Measurements from ENCODE around the gene C1GALT1.
"Not testable (repeated sequence)": the region's sequence is repeated elsewhere in the genome, so short reads cannot be mapped to it uniquely, and the experiment has no call there.

Gene C1GALT1

GRCh38 chr7:7242899-7243298 is 60.6 kb downstream of the C1GALT1 start:
- DNase-seq = no peak

GRCh38 chr7:7245233-7245632 is 62.9 kb downstream of the C1GALT1 start:
- DNase-seq = not testable (repeated sequence)

GRCh38 chr7:7246223-7246622 is 63.9 kb downstream of the C1GALT1 start:
- no peak for DNase-seq

GRCh38 chr7:7247658-7248057 is 65.3 kb downstream of the C1GALT1 start:
- no peak for DNase-seq

GRCh38 chr7:7249814-7250213 is 67.5 kb downstream of the C1GALT1 start:
- no peak for DNase-seq

GRCh38 chr7:7251742-7252141 is 69.4 kb downstream of the C1GALT1 start:
- no peak for DNase-seq

- no peak for DNase-seq
Observed at GRCh38 chr7:7254319-7254718, 72.0 kb downstream of the C1GALT1 start.

- DNase-seq = no peak
Observed at GRCh38 chr7:7254908-7255307, 72.6 kb downstream of the C1GALT1 start.

- DNase-seq = no peak
Observed at GRCh38 chr7:7256731-7257274, 74.5 kb downstream of the C1GALT1 start.

- DNase-seq = no peak
Observed at GRCh38 chr7:7257899-7258692, 75.8 kb downstream of the C1GALT1 start.

GRCh38 chr7:7261863-7262262 is 79.5 kb downstream of the C1GALT1 start:
- no peak for DNase-seq

- no peak for DNase-seq
Observed at GRCh38 chr7:7263297-7264230, 81.2 kb downstream of the C1GALT1 start.

GRCh38 chr7:7264306-7265040 is 82.1 kb downstream of the C1GALT1 start:
- no peak for DNase-seq

GRCh38 chr7:7265081-7266075 is 83.0 kb downstream of the C1GALT1 start:
- DNase-seq = no peak

- DNase-seq = no peak
Observed at GRCh38 chr7:7266257-7266881, 84.0 kb downstream of the C1GALT1 start.

GRCh38 chr7:7271094-7271874 is 88.9 kb downstream of the C1GALT1 start:
- no peak for DNase-seq

GRCh38 chr7:7272294-7272693 is 90.0 kb downstream of the C1GALT1 start:
- no peak for DNase-seq

GRCh38 chr7:7274782-7275181 is 92.4 kb downstream of the C1GALT1 start:
- DNase-seq = no peak

- DNase-seq = no peak
Observed at GRCh38 chr7:7276161-7276560, 93.8 kb downstream of the C1GALT1 start.

- DNase-seq = no peak
Observed at GRCh38 chr7:7290429-7291122, 108.2 kb downstream of the C1GALT1 start.

Measured in NCI-H1092 (cell line).